Liver (tissue), 3 donors: ENCODE data around the gene PFN2.

Experiments
- GABPA ChIP-seq, 2 donors: IDR thresholded peaks in 1 of 2; conservative IDR thresholded peaks in 1 of 2; 2 replicates each; pipeline ENCODE4 v1.6.1; 2016; ENCODE audit warnings: antibody characterized with exemption in 2 of 2, mild to moderate bottlenecking in 1 of 2, moderate library complexity in 1 of 2
- MAX ChIP-seq: IDR thresholded peaks from 2 replicates; pipeline ENCODE4 v1.6.1; 2016; ENCODE audit warnings: antibody characterized with exemption
- TF ChIP-seq, protein P1 (sequence below): fragments of 150-350 bp; IDR thresholded peaks from 2 replicates; pipeline ENCODE4 v1.5.1; 2017; ENCODE audit warnings: improper control_type of control experiment, low read depth, low read length; ENCODE audit not compliant: missing input control
- donor health status: healthy.
- donor health status: healthy.

DNA sequence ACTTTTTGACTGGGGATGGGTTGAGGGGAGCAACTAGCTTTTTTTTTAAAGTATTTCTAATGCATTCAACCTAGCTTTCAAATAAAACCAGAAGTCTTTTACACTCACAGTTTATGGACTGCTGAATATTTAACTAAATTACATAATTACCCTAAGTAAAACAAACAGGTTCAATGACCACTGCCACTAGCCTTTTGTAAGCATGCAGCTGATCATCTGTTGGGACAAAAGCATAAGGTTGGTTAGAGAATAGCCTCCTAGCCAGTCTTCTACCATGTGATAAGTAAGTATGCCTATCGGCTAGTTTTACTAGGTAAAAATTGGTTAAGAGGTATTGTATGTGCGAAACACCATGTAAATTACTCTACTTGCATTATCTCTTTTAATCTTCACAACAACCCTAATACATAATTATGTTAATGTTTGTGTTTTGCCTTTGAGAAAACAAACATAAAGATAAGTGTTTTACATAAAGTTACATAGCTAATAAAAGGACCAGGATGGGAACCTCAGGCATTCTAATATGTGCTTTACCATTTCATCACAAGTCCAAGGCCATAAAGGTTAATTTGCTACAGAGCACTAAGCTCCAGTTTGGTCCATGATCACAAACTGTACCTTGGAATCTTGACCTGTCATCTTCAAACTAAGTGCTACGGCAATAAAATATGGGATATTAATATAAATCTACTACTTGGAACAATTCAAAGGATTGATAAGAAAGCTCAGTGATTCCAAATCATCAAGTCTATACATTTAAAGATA, 13.2 kb downstream of the PFN2 start:
- TF ChIP-seq, protein P1, sequence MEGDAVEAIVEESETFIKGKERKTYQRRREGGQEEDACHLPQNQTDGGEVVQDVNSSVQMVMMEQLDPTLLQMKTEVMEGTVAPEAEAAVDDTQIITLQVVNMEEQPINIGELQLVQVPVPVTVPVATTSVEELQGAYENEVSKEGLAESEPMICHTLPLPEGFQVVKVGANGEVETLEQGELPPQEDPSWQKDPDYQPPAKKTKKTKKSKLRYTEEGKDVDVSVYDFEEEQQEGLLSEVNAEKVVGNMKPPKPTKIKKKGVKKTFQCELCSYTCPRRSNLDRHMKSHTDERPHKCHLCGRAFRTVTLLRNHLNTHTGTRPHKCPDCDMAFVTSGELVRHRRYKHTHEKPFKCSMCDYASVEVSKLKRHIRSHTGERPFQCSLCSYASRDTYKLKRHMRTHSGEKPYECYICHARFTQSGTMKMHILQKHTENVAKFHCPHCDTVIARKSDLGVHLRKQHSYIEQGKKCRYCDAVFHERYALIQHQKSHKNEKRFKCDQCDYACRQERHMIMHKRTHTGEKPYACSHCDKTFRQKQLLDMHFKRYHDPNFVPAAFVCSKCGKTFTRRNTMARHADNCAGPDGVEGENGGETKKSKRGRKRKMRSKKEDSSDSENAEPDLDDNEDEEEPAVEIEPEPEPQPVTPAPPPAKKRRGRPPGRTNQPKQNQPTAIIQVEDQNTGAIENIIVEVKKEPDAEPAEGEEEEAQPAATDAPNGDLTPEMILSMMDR = no peak
- no peak for TF ChIP-seq GABPA (IDR thresholded peaks at IDR 0.05 in 1 of 2, conservative IDR thresholded peaks at IDR 0.05 in 1 of 2)
- no peak for TF ChIP-seq MAX
